ENCODE measurements around the gene DIPK2A.

DNA sequence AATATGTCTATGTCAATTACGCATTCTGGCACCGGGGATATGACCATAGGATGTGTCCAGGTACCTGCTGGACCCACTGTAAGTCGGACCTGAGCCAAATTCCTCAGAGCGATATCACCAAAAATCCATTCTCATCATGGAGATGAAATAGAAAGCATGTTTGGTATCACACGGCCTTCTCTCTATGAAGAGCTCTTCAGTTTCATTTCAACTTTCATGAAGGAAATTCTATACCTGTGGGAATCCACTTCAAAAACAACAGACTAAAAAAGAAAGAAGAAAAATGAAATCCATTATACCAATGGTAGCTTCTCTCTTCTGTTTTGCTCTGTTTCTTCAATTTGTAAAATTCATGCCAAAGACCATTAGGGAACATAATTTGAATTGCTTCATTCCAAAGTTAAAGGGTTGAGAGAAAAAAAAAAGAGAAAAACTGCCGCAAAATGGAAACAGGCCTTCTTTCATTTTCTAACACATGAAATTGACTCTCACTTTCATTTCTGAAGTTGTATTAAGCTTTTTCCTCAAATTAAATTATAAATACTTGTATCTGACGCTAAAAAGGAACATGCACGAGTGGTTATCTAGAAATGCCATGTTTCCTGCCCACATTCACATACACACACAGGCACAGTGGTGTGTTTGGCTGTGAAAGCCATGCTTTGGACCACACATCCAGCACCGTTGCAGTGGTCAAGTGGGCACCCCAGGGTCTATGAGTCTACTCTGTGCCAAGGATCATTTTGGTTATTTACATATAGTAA, 46.9 kb upstream of the DIPK2A start:
- TF ChIP-seq TCF12 (IDR thresholded peaks at IDR 0.05; ENCODE audit: low read depth) (no peak), FOXM1 (IDR thresholded peaks at IDR 0.05; ENCODE audit: borderline replicate concordance, low read depth) (no peak), RAD21 (IDR thresholded peaks at IDR 0.05; ENCODE audit: low read depth) (no peak), EP300 (IDR thresholded peaks at IDR 0.05; ENCODE audit: borderline replicate concordance) (no peak), TEAD4 (IDR thresholded peaks at IDR 0.05) (no peak), CEBPB (IDR thresholded peaks at IDR 0.05) (no peak), TAF1 (IDR thresholded peaks at IDR 0.05; ENCODE audit: low read depth) (no peak), YY1 (IDR thresholded peaks at IDR 0.05; ENCODE audit: low read depth) (no peak), NFIC (IDR thresholded peaks at IDR 0.05) (no peak)
- TF ChIP-seq, protein P1, sequence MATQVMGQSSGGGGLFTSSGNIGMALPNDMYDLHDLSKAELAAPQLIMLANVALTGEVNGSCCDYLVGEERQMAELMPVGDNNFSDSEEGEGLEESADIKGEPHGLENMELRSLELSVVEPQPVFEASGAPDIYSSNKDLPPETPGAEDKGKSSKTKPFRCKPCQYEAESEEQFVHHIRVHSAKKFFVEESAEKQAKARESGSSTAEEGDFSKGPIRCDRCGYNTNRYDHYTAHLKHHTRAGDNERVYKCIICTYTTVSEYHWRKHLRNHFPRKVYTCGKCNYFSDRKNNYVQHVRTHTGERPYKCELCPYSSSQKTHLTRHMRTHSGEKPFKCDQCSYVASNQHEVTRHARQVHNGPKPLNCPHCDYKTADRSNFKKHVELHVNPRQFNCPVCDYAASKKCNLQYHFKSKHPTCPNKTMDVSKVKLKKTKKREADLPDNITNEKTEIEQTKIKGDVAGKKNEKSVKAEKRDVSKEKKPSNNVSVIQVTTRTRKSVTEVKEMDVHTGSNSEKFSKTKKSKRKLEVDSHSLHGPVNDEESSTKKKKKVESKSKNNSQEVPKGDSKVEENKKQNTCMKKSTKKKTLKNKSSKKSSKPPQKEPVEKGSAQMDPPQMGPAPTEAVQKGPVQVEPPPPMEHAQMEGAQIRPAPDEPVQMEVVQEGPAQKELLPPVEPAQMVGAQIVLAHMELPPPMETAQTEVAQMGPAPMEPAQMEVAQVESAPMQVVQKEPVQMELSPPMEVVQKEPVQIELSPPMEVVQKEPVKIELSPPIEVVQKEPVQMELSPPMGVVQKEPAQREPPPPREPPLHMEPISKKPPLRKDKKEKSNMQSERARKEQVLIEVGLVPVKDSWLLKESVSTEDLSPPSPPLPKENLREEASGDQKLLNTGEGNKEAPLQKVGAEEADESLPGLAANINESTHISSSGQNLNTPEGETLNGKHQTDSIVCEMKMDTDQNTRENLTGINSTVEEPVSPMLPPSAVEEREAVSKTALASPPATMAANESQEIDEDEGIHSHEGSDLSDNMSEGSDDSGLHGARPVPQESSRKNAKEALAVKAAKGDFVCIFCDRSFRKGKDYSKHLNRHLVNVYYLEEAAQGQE (IDR thresholded peaks at IDR 0.05; ENCODE audit: low read depth): no peak
- TF ChIP-seq, protein P2, sequence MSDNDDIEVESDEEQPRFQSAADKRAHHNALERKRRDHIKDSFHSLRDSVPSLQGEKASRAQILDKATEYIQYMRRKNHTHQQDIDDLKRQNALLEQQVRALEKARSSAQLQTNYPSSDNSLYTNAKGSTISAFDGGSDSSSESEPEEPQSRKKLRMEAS (IDR thresholded peaks at IDR 0.05): no peak

Measured in Ishikawa (cell line).